B cell (primary cell): ENCODE measurements around the gene ARHGEF19. TPM values are rescaled to one million over a fixed set of nuclear protein-coding genes. Genes with fewer than 3 reads are reported as not detected.

Experiments used
- ATAC-seq: fragments of 200-7000 bp; cut with Tn5 transposase; one replicate; pipeline ENCODE4 v1.10.0; 2021; ENCODE audit warnings: low read depth, mild to moderate bottlenecking, moderate number of reproducible peaks, moderate library complexity
- CTCF ChIA-PET: fragments of 350-600 bp; sonication (Branson Sonifier 250); formaldehyde crosslinking; loops from one replicate; lab custom pipeline; 2021; ENCODE audit warnings: antibody characterized with exemption, inconsistent platforms; lab: Charles Lee
- POLR2A ChIA-PET: fragments of 350-600 bp; sonication (Branson Sonifier 250); formaldehyde crosslinking; loops from one replicate; lab custom pipeline; 2021; ENCODE audit warnings: antibody characterized with exemption; lab: Charles Lee
- DNase-seq: peaks from one replicate; pipeline ENCODE4 v3.0.0; 2013
- H2AFZ ChIP-seq: 2 replicates; pipeline ENCODE4 v1.6.1; 2012; ENCODE audit warnings: mild to moderate bottlenecking, low read depth, low read length; ENCODE audit not compliant: insufficient read depth, poor library complexity, severe bottlenecking
- H3K27ac ChIP-seq, 2 donors: 1 replicate in 1 of 2; 2 replicates in 1 of 2; pipeline ENCODE4 v1.5.1; 2012 to 2013; ENCODE audit warnings: low read length in 2 of 2, mild to moderate bottlenecking in 2 of 2, moderate library complexity in 1 of 2
- H3K27me3 ChIP-seq, 4 experiments: fragments of 200-600 bp in 1 of 4; sonication (generic) in 1 of 4; replicated peaks in 1 of 4; 1 replicate in 2 of 4; 2 replicates in 2 of 4; pipeline versions ENCODE4 v1.6.1 to v1.7.0; 2013 to 2016; ENCODE audit warnings: low read length in 3 of 4, mild to moderate bottlenecking in 2 of 4, mixed read lengths in 1 of 4, moderate library complexity in 1 of 4; ENCODE audit not compliant: insufficient read depth in 4 of 4, control insufficient read depth in 3 of 4; ENCODE audit errors: control extremely low read depth in 1 of 4
- H3K36me3 ChIP-seq, 2 experiments: replicated peaks in 1 of 2; 1 replicate in 1 of 2; 2 replicates in 1 of 2; pipeline versions ENCODE4 v1.6.1 to v1.7.1; 2013; ENCODE audit warnings: low read length in 1 of 2; ENCODE audit not compliant: insufficient read depth in 2 of 2, control insufficient read depth in 1 of 2; ENCODE audit errors: control extremely low read depth in 1 of 2, extremely low read depth in 1 of 2
- H3K4me1 ChIP-seq, 2 donors: fragments of 200-600 bp in 1 of 2; sonication (generic) in 1 of 2; 1 replicate in 1 of 2; 2 replicates in 1 of 2; pipeline versions ENCODE4 v1.5.1 to v1.6.1; 2013 to 2017; ENCODE audit warnings: low read length in 2 of 2; ENCODE audit not compliant: control insufficient read depth in 2 of 2, insufficient read depth in 2 of 2
- H3K4me2 ChIP-seq: replicated peaks from 2 replicates; pipeline ENCODE3; 2012; ENCODE audit warnings: mild to moderate bottlenecking, low read depth, low read length; ENCODE audit not compliant: poor library complexity, severe bottlenecking
- H3K4me3 ChIP-seq, 5 experiments: fragments of 200-600 bp in 1 of 5; sonication (generic) in 1 of 5; 1 replicate in 3 of 5; 2 replicates in 2 of 5; pipeline versions ENCODE4 v1.5.1 to v1.7.0; 2011 to 2016; ENCODE audit warnings: low read length in 4 of 5, mild to moderate bottlenecking in 4 of 5, low read depth in 2 of 5, control low read depth in 1 of 5, moderate library complexity in 1 of 5; ENCODE audit not compliant: insufficient read depth in 1 of 5; ENCODE audit errors: control extremely low read depth in 1 of 5, extremely low read depth in 1 of 5
- H3K79me2 ChIP-seq: fragments of 200-600 bp; sonication (generic); one replicate; pipeline ENCODE4 v1.6.0; 2016; ENCODE audit warnings: low read length; ENCODE audit not compliant: control insufficient read depth, insufficient read depth
- H3K9ac ChIP-seq: fragments of 200-600 bp; sonication (generic); 2 replicates; pipeline ENCODE4 v1.6.1; 2017; ENCODE audit warnings: mild to moderate bottlenecking, low read length, moderate library complexity
- H3K9me3 ChIP-seq, 3 donors: one replicate each; pipeline versions ENCODE4 v1.6.1 to v1.7.1; 2013; ENCODE audit warnings: low read length in 2 of 3; ENCODE audit not compliant: control insufficient read depth in 2 of 3, insufficient read depth in 1 of 3; ENCODE audit errors: control extremely low read depth in 1 of 3
- H4K20me1 ChIP-seq: 2 replicates; pipeline ENCODE4 v1.6.0; 2012; ENCODE audit warnings: mild to moderate bottlenecking, low read length; ENCODE audit not compliant: insufficient read depth, control insufficient read depth, poor library complexity, severe bottlenecking
- H3K27ac Mint-ChIP-seq: one replicate; pipeline ENCODE4 v1.8.0; 2021; ENCODE audit warnings: mixed read lengths
- H3K27me3 Mint-ChIP-seq: one replicate; pipeline ENCODE4 v1.8.0; 2021; ENCODE audit warnings: mixed read lengths
- H3K4me1 Mint-ChIP-seq: one replicate; pipeline ENCODE4 v1.8.0; 2021; ENCODE audit warnings: mixed read lengths
- H3K4me3 Mint-ChIP-seq: one replicate; pipeline ENCODE4 v1.8.0; 2021; ENCODE audit warnings: mixed read lengths
- H3K9me3 Mint-ChIP-seq: one replicate; pipeline ENCODE4 v1.8.0; 2022; ENCODE audit warnings: mixed read lengths; ENCODE audit not compliant: insufficient read depth
- EZH2 ChIP-seq: IDR thresholded peaks from 2 replicates; pipeline ENCODE4 v1.6.1; 2012; ENCODE audit warnings: borderline replicate concordance, low read depth, mild to moderate bottlenecking, moderate library complexity, low read length; ENCODE audit not compliant: insufficient read depth, poor library complexity, severe bottlenecking
- WGBS: methylation state at CpG from one replicate; pipeline ENCODE4 v1.1.5; 2013; ENCODE audit warnings: missing lambda C conversion rate; ENCODE audit not compliant: insufficient coverage; 5-methylcytosine and 5-hydroxymethylcytosine counted together
- intact Hi-C: fragments of 100-400 bp; cut with micrococcal nuclease; formaldehyde crosslinking; loops from one replicate; pipeline ENCODE4 v1.10.0; 2022
- polyA plus RNA-seq: library from polyadenylated mRNA; depleted of rRNA; stranded (reverse); fragments of >200 nt; gene quantifications from 2 replicates; pipeline ENCODE4 v1.2.3, GENCODE V29; 2012
- total RNA-seq, 2 donors: library from RNA; stranded (reverse); fragments of 120-200 nt in 1 of 2; gene quantifications; 1 replicate in 1 of 2; 2 replicates in 1 of 2; pipeline versions ENCODE4 v1.2.3 to v1.2.4, GENCODE V29; 2013 to 2022
- TF ChIP-seq, protein P1 (sequence below): fragments of 200-600 bp; IDR thresholded peaks from one replicate; pipeline ENCODE4 v1.8.0; 2022; ENCODE audit warnings: antibody characterized with exemption, mild to moderate bottlenecking

Gene ARHGEF19
- total and polyA plus RNA-seq, 2 donors (not counting 1 experiment from before 2014, with no cell fraction given) = 13.9 to 20.9 TPM

DNA sequence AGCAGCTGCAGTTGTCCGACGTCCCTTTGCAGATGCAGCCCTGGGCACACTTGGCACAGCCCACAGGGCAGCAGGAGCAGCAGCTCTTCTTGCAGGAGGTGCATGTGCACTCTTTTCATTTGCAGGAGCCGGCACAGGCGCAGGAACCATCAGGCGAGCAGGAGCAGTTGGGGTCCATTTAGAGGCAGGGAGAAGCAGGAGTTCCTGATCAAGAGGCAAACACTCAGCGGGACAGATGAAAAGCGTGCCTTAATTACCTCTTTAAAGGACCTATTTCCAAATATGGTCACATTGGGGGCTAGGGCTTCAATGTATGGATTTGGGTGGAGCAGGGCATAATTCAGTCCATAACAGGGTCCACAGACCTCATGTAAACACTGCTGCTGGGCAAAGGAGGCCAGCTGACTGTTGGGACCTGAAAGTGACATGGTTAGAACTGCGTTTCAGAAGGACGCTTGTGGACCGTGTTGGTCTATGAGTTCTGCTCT is 28.8 kb upstream of the ARHGEF19 start:
- ChIA-PET CTCF (interaction anchor here (0.7 to 5.5 kb wide), 3 partner anchors 53 to 169 kb away, joined by 3 to 93 read pairs (median 4); no protein-coding TSS in a partner anchor), POLR2A (no interaction called here)
- intact Hi-C loops = no loop called here
- H3K27ac ChIP-seq = no peak overlapping the region
- Mint-ChIP-seq H3K9me3 (no peaks in the 10 kb centered on the region), H3K4me3 (no peak overlapping the region), H3K4me1 (peaks cover 10% of the 10 kb centered on the region), H3K27ac (no peak overlapping the region), H3K27me3 (no peaks in the 10 kb centered on the region)
- no peak overlapping the region for H3K9ac ChIP-seq
- no peak overlapping the region for H3K4me2 ChIP-seq
- no peaks in the 10 kb centered on the region for H3K9me3 ChIP-seq
- H3K4me3 ChIP-seq = no peak overlapping the region
- TF ChIP-seq EZH2 = no peak
- TF ChIP-seq, protein P1, sequence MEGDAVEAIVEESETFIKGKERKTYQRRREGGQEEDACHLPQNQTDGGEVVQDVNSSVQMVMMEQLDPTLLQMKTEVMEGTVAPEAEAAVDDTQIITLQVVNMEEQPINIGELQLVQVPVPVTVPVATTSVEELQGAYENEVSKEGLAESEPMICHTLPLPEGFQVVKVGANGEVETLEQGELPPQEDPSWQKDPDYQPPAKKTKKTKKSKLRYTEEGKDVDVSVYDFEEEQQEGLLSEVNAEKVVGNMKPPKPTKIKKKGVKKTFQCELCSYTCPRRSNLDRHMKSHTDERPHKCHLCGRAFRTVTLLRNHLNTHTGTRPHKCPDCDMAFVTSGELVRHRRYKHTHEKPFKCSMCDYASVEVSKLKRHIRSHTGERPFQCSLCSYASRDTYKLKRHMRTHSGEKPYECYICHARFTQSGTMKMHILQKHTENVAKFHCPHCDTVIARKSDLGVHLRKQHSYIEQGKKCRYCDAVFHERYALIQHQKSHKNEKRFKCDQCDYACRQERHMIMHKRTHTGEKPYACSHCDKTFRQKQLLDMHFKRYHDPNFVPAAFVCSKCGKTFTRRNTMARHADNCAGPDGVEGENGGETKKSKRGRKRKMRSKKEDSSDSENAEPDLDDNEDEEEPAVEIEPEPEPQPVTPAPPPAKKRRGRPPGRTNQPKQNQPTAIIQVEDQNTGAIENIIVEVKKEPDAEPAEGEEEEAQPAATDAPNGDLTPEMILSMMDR = no peak
- H3K79me2 ChIP-seq = no peaks in the 10 kb centered on the region
- no peaks in the 10 kb centered on the region for H4K20me1 ChIP-seq
- peaks cover 8 to 11% of the 10 kb centered on the region in 2 donors for H3K4me1 ChIP-seq
- WGBS = 88% methylated on average over 5 of the region's 10 CpGs
- DNase-seq (no peak), ATAC-seq (no peak)
- H3K36me3 ChIP-seq = no peaks in the 10 kb centered on the region
- no peak overlapping the region for H2AFZ ChIP-seq
- no peaks in the 10 kb centered on the region for H3K27me3 ChIP-seq

- H3K27me3 Mint-ChIP-seq = no peaks in the 10 kb centered on the region
- H3K9me3 ChIP-seq = no peaks in the 10 kb centered on the region
- H3K4me3 Mint-ChIP-seq = no peak overlapping the region
- H3K4me2 ChIP-seq = no peak overlapping the region
- DNase-seq = no peak
- H3K4me1 ChIP-seq = peaks cover 12 to 17% of the 10 kb centered on the region in 2 donors
- TF ChIP-seq, protein P1 = no peak
- TF ChIP-seq EZH2 = no peak
- H3K9me3 Mint-ChIP-seq = no peaks in the 10 kb centered on the region
- ATAC-seq = no peak
- no peak overlapping the region for H3K9ac ChIP-seq
- H3K36me3 ChIP-seq = no peaks in the 10 kb centered on the region
- no peak overlapping the region for H3K4me3 ChIP-seq
- H3K27ac ChIP-seq = no peak overlapping the region
- H3K27ac Mint-ChIP-seq = no peak overlapping the region
- no peaks in the 10 kb centered on the region for H3K79me2 ChIP-seq
- H3K4me1 Mint-ChIP-seq = peaks cover 18% of the 10 kb centered on the region
- no CpG with 5 or more reads among the region's 2 CpGs for WGBS
- no peaks in the 10 kb centered on the region for H3K27me3 ChIP-seq
- ChIA-PET CTCF (no interaction called here), POLR2A (interaction anchor here (0.7 kb wide), 1 partner anchor 123 kb away, joined by 5 read pairs; no protein-coding TSS in a partner anchor)
- no peak overlapping the region for H2AFZ ChIP-seq
- no peaks in the 10 kb centered on the region for H4K20me1 ChIP-seq
- intact Hi-C loops = loop anchor here (10.0 kb wide), 1 partner anchor 715 kb away; the partner anchor contains the start of genes CASP9 and DNAJC16
Measured at GRCh38 chr1:16239972-16240491, 27.6 kb upstream of the ARHGEF19 start.
